Midbrain (tissue), 1 donor: Measurements from ENCODE around the gene ATP5F1D.

ENCODE experiments used
- DNase-seq: peaks from one replicate; lab custom pipeline; 2025; lab: John Stamatoyannopoulos, UW

The ATP5F1D gene

GRCh38 chr19:1248139-1248785, 6.7 kb downstream of the ATP5F1D start, which contains the start of gene MIDN:
TSS of gene MIDN (plus strand) at chr19:1248583. CDS start at chr19:1250297, 1,714 bp downstream.
- peak; percentile 65 for DNase-seq

DNA sequence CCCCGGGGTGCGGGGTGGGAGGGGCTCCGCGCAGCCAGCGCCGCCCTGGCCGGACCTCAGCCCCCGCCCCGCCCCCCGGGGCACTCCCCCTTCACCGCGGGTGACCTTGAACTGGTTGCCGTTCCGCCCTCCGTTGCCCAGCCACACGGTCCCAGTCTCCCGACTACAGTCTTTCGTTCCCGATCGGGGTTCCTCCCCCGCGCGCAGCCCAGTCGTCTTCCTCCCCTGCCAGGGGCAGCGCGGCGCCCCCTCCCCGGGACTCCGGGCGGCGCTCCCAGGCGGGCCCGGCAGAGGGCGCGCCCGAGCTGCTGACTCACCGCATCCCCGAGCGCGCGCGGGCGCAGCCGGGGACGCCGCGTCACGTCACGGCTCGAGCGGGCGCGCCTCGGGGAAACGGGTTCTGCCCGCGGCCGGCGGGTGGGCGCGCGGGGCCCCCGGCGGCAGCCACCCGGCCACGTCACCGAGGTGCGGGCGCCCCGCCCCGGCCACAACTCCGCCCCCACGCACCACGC, 7.3 kb downstream of the ATP5F1D start:
- peak; percentile 72 for DNase-seq

- DNase-seq, result peak; percentile 88
Observed at GRCh38 chr19:1249298-1249989, 7.9 kb downstream of the ATP5F1D start.

DNA sequence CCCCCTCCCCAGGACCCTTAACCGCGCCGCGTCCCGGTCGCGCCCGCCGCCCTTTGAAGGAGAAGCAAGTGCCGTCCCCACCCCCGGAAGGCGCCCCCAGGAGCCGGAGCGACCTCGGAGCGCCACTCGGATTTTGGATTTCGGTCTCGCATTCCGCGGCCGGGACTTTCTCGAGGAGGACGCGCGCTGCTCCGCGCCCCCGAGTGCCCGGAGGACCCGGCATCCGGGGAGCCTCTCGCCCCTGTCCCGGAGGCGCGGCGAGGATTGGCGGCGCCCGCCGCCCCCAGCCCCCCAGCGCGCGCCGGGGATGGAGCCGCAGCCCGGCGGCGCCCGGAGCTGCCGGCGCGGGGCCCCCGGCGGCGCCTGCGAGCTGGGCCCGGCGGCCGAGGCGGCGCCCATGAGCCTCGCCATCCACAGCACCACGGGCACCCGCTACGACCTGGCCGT, 8.5 kb downstream of the ATP5F1D start:
- DNase-seq, result no peak

DNA sequence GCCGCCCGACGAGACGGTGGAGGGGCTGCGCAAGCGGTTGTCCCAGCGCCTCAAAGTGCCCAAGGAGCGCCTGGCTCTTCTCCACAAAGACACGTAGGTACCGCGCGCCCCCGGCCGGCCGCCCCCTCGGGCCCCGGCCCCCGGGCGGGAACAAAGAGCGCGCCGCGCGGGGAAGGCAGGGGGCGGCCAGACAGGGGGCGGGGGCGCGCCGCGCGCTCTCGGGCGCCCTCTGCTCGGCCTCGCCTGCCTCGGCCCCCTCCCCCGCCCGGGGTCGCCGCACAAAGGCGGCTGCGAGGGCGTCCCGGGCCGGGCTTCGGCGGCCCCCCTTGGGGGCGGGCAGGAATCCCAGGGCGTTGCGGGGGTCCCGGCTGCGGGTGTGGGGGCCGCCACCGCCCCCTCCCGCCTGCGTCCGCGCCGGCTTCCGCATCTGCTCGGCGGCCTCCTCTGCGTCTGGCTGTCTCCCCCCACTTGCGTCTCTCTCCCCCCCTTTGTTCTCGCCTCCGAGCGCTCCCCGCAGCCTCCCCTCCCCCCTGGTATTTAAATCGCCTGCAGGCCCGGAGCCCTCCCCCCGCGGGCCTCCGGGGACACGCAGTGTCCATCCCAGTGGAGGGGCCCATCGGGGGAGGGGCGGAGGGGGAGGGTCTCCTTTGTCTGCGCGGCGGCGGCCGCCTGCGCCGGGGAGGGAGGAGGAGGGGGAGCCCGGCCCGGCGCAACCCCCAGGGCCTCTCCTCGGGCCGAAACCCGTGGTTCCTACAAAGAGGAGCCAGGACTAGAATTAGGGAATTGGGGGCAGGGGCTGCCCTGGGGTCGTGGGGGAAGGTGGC, 9.1 kb downstream of the ATP5F1D start:
- DNase-seq, result peak; percentile 70

DNA sequence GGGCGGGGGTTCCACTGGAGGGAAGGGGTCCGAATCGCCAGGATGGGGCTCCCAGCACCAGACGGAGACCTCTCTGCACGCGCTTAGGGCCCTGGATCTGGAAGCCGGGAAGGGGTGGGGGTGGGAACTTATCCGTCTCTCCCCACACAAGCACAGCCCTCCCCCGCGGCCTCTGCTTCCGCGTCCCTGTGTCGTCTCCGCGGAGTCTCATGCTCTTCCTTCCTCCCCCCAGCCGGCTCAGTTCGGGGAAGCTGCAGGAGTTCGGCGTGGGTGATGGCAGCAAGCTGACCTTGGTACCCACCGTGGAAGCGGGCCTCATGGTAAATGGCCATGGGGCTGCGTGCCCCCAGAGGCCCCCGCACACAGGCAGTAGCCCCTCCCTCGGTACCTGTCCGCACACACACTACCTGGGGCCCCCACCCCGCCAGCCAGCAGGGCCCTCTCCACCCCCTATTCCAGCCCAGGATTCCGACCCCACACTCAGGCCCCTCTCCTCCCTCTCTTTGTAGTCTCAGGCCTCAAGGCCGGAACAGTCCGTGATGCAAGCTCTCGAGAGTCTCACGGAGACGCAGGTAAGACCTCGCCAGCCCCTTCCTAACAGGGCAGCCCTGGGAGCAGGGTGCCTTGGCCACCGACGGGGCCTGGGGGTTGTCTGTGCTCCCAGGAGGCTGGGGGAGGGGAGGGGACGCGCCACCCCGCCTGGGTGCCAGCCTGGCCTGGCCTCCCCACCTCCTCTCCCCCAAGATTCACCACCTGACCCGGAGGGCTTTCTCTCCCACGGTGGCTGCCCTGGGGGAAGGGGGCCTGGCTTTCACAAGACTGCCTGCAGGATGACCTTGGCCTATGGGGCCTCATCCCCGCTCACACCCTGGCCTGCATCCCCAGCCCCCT, 10.0 kb downstream of the ATP5F1D start:
- DNase-seq, result peak; percentile 44

DNA sequence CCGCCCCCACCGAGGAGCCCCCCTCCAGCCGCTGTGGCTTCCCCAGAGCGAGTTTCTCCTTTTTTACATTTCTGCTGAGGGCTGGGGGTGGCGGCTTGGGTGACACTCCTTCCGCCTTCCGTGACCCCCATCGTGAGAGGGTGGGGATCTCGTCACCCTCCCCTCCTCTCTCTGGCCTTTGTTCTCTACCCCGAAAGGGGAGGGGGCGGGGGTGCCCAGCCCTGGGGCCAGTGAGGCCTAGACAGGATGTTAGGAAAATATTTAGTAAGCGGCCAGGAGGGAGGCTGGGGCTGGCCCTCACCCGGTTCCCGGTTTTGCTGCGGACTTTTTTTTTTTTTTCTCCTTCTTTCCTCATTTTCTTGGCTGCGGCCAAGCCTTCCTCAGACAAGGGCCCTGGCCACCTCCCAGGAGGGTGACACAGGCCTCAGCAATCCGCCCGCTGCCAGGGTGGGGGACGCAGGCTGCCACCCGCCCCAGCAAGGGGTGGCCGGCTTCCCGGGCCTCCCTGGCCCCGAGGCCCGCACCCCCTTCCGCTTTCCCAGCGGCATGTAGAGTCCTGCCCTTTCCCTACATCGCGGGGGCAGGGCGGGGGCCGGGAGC, 10.8 kb downstream of the ATP5F1D start:
- peak; percentile 89 for DNase-seq

- peak; percentile 90 for DNase-seq
Observed at GRCh38 chr19:1252821-1253513, 11.4 kb downstream of the ATP5F1D start.

- no peak for DNase-seq
Observed at GRCh38 chr19:1253514-1254080, 12.0 kb downstream of the ATP5F1D start.

- peak; percentile 34 for DNase-seq
Observed at GRCh38 chr19:1254081-1254527, 12.6 kb downstream of the ATP5F1D start.

DNA sequence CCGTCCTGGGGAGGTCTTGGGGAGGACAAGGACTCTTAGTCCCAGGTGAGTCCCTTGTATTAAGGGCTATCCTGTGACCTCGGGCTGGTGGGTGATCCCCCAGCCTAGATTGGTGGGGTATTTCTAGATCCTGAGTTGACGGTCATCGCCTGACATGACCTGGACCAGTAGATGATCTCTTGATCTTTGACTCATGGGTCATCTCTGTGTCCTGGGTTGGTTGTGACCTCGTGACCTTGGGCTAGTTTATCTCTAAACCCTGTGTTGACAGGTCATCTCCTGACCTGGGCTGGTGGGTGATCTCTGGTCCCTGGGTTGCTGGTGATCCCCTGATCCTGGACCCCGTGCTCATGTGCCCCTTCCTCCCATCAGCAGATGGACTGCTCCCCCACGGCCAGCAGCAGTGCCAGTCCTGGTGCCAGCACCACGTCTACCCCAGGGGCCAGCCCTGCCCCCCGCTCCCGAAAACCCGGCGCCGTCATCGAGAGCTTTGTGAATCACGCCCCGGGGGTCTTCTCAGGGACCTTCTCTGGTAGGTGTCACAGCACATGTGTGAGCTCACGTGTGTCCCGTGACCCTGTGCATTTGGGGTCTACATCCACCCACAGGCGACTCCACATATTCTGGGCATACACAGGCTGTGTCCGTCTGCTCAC, 13.1 kb downstream of the ATP5F1D start:
- no peak for DNase-seq

GRCh38 chr19:1255186-1256161, 13.9 kb downstream of the ATP5F1D start:
- peak; percentile 83 for DNase-seq

DNA sequence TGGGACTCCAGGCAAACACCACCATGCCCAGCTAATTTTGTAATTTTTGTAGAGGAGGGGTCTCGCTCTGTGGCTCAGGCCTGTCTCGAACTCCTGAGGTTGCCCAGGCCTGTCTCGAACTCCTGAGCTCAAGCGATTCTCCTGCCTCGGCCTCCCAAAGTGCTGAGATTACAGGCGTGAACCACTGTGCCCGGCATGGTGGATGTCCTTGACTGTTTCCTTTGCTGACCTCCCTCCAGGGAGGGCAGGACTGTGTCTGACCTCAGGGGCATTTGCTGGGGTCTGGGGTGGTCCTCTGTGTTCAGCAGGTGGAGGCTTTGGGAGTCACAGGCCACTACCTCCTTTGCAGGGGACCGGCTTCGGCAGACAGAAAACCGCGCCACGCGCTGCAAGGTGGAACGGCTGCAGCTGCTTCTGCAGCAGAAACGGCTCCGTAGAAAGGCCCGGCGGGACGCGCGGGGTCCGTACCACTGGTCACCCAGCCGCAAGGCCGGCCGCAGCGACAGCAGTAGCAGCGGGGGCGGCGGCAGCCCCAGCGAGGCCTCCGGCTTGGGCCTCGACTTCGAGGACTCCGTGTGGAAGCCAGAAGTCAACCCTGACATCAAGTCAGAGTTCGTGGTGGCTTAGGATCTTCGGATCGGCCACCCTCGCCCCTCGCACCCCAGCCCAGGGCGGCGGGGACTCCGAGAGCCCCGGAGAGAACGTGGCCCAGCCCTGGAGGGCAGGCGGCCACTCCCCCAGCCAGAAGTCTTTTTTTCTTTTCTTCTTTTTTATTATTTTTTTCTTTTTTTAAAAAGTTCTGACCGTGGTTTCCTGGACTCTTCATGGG, 15.3 kb downstream of the ATP5F1D start:
- DNase-seq, result no peak

DNA sequence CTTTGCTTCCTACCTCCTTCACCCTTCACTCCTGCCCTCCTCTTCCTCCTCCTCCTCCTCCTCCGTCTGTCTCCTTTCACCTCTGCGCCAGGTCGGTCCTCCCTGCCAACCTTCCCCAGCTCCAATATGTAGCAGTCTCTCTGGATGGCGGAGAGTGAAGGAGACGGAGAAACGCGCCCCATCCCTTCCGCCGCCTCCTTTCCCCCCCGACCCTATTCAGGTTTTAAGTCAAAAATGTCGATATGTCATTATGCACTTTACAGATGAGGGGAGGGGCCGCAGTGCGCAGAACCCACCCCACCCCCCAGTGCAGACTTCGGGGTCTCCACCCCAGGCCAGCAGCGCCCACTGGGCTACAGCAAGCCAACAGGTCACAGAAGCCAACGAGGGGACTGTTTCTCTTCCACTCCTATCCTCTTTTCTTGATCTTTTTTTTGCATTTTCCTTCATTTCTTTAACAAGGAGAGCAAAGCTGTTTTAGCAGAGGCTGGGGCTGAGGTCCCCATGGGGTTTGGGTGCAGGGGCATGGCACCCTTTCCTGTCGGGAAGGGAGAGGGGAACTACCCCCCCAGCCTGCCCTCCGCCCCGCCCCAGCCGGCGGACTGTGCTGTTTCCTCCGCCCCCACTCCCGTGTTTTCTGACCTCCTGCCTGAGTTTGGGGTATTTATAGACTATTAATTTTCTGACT, 16.1 kb downstream of the ATP5F1D start:
- no peak for DNase-seq

DNA sequence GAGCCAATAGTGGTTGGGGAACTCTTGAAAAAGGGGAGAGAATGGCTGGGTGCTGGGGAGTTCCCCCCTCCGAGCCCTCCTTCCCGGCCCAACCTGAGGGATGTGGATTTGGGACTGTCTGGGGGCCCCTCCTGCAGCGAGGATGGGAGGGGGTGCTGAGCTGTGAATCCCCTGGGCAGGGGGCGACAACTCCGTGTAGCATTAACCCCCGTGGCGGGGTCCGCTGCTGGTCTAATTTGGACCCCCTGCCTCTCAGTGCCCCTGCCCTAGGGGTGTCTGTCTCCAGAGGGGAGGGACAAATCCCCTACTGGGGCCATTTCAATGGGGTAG, 16.6 kb downstream of the ATP5F1D start:
- DNase-seq, result no peak

DNA sequence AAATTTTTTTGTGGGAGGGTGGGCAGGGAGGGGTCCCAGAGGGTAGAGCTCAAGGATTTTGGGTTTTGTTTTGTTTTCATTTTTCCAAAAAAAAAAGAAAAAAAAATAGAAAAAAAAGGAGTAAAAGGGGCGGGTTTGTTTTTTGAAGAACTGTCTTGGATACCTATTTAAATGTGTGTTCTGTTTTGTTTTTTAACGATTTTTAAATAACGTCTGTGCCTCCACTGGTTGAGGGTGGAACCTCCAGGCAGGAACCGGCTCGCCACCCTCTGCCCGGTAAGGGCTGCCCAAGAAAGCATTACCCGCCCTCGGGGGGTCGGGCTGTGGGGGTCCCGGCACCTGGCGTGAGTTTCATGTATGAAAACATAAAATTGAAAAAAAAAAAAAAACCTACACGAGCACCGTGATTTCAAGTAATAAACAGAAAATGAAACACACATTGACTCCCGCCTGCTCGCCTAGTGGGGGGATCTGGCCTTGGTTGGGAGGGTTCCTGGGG, 17.2 kb downstream of the ATP5F1D start:
- no peak for DNase-seq
